ENCODE data around the gene PLEKHG4B.
"Not testable (repeated sequence)": the region's sequence is repeated elsewhere in the genome, so short reads cannot be mapped to it uniquely, and the experiment has no call there.

The PLEKHG4B gene

DNA sequence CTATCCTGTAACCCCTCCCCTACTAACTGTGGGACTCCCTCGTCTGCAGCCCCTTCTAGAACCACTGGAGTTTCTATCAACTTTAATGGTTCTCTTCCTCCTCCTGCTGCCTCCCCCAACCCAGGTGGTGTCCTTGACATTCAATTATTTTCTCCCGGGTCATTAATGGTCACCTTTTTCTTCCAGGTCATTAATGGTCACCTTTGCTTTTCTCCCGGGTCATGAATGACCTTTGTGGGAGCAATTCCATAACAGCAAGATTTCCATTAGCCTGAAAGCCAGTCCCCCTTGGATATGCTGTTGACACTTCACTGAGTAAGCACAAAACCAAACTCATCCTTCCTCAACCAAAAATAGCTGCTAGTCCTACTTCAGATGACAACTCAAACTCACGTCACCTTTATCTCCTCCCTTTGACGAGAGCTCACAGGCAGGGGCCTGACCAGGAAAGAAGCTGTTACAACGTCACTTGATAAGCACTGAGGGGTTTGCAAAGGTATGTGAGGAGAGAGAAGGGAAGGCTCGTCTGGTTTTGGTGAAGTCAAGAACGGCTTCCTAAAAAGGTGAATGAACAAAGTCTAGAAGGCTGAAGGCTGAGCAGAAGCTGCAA lies 115.1 kb downstream of the PLEKHG4B start:
- DNase-seq: no peak

GRCh38 chr5:207599-207998 lies 115.6 kb downstream of the PLEKHG4B start:
- DNase-seq: no peak

DNA sequence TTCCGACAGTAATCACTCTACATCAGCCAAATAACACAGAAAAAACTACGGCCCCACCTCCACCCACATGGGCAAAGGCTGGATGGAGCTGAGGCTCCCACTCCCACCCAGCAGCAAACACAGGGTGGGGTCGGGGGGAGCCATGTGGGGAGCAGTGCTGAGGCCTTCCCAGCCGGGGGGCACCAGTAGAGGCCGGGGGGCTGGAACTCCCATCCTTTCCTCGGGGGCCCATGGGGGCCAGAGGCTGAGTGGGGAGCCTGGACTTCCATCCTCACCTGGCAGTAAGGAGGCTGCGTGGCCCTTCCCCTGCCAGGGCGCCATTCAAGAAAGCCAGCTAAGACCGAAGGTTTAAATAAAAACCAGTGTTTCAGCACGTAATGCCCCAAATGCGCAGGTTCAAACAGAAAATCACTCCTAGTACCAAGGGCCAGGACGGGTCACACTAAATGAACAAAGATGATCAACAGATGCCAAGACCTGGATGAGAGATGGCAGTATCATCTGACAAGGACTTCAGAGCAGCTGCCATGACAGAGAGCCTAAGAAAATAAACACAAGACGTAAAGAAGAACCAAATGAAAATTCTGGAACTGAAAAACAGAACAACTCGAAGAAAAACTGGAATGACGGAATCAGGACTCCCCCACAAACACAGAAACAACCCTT lies 116.6 kb downstream of the PLEKHG4B start:
- DNase-seq: no peak

GRCh38 chr5:213803-214395 lies 121.9 kb downstream of the PLEKHG4B start:
- no peak for DNase-seq

- not testable (repeated sequence) for DNase-seq
Observed at GRCh38 chr5:215256-215655, 123.3 kb downstream of the PLEKHG4B start.

- not testable (repeated sequence) for DNase-seq
Observed at GRCh38 chr5:216076-216475, 124.1 kb downstream of the PLEKHG4B start.

GRCh38 chr5:217494-218456 lies 125.8 kb downstream of the PLEKHG4B start, which contains the start of the genes CCDC127 and SDHA:
CCDC127 (minus strand) TSS chr5:218153; CDS start chr5:216849, 1,304 bp downstream.
SDHA (plus strand) TSS chr5:218320; CDS start chr5:218356, 36 bp downstream.
- DNase-seq: peak; percentile 97

- DNase-seq: no peak
Observed at GRCh38 chr5:218457-219291, 126.7 kb downstream of the PLEKHG4B start.

GRCh38 chr5:219460-219863 lies 127.5 kb downstream of the PLEKHG4B start:
- no peak for DNase-seq

GRCh38 chr5:219991-220390 lies 128.0 kb downstream of the PLEKHG4B start:
- DNase-seq: no peak

DNA sequence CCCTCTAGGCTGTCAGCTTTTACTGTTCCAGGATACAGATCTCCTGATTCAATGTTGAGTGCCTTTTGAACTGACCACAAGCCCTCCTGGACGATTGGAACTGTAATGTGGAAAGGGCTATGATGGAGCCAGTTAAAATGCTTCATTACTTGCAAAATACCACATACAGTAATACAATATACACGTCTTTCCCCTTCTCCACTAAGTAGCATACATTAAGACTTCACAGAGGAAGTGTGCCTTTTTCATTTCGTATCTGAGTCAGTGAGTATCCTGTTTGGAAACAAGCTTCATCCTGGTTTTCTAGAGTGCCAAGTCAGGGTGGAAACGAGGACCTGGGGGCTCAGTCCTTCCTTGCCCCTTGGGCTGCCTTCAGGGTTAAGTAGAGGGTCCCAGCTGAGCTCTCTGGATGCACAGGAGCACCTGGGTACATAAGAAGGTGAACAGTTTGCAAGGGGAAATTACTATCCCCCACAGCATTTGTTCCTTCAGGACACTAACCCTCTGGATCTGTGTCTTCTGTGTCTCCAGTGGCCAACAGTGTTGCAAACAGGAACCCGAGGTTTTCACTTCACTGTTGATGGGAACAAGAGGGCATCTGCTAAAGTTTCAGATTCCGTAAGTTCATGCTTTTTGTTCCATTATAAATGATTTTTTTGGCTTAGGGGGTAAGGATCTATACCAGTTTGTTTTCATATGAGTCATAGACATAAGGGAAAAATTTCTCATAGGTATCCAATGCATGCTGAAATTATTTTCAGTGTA lies 131.2 kb downstream of the PLEKHG4B start:
- not testable (repeated sequence) for DNase-seq

- no peak for DNase-seq
Observed at GRCh38 chr5:223791-224190, 131.8 kb downstream of the PLEKHG4B start.

DNA sequence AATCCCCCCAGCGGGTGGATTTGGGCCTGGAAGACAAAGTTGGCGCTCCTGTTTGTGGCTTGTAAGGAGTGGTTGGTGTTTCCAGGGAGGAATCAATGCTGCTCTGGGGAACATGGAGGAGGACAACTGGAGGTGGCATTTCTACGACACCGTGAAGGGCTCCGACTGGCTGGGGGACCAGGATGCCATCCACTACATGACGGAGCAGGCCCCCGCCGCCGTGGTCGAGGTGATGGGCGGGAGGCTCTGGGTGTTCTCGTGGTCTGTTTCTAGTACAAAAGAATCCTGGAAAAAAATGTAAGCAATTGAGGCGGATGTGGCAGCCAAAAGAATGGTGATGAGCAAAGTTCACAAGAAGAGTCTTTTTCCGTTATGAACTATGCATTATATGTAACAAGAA lies 133.4 kb downstream of the PLEKHG4B start:
- no peak for DNase-seq

GRCh38 chr5:227375-227774 lies 135.4 kb downstream of the PLEKHG4B start:
- DNase-seq: not testable (repeated sequence)

GRCh38 chr5:228886-229285 lies 136.9 kb downstream of the PLEKHG4B start:
- no peak for DNase-seq

- DNase-seq: no peak
Observed at GRCh38 chr5:230711-231110, 138.7 kb downstream of the PLEKHG4B start.

- DNase-seq: no peak
Observed at GRCh38 chr5:231661-232060, 139.7 kb downstream of the PLEKHG4B start.

DNA sequence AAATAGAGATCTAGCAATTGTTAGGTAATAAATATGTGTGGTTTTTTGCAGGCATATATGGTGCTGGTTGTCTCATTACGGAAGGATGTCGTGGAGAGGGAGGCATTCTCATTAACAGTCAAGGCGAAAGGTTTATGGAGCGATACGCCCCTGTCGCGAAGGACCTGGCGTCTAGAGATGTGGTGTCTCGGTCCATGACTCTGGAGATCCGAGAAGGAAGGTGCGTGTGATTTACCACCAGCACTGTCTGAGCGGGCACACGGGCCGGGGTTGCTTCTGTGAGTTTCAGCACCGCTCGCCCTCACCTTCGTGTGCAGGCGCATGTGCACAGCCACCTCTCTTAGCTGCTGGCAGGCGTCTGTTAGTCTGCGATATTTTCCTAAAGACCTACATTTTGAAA lies 141.5 kb downstream of the PLEKHG4B start:
- not testable (repeated sequence) for DNase-seq

DNA sequence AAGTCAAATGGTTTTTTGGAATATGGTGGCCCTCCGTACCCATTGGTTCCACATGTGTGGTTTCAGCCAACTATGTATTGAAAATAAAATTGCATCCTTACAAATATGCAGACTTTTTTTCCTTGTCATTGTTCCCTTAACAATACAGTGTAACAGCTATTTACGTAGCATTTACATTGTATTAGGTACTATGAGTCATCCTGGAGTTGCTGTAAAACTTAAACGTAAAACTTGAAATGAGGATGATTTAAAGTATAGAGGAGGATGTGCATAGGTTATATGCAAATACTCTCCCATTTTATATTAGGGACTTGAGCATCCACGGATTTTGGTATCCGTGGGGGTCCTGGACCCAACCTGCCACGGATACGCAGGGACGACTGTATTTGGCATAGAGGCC lies 142.5 kb downstream of the PLEKHG4B start:
- DNase-seq: no peak

DNA sequence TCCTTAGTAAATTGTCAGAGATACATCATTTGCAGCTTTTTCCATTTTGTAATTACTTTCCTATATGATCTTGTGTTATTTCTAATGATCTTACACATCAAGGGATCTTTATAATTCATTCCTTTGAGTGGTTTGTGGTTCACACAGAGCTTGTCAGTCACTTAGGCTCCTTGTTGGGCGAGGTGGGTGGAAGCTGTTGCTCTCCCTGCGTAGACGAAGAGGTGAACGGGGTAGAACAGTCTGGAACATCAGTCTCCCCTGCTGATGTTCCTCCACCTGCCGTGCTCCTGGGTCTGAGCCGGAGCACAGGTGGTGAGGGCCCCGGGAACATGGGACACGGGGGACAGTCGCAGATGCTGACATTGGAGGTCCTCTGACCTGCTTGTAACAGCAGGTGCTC lies 143.6 kb downstream of the PLEKHG4B start:
- not testable (repeated sequence) for DNase-seq

GRCh38 chr5:237931-238330 lies 146.0 kb downstream of the PLEKHG4B start:
- not testable (repeated sequence) for DNase-seq
